T-cell (primary cell): Measurements from ENCODE around the gene MKNK2. TPM values are rescaled to one million over a fixed set of nuclear protein-coding genes. Genes with fewer than 3 reads are reported as not detected.
A peak's percentile ranks its signal among the peaks of the same experiment; 100 is the strongest.

ENCODE experiments used
- ATAC-seq, 4 experiments: fragments of 200-7000 bp in 3 of 4; fragments of 150-1000 bp in 1 of 4; cut with Tn5 transposase; replicated peaks in 1 of 4; 1 replicate in 3 of 4; 2 replicates in 1 of 4; pipeline ENCODE4 v1.10.0; 2021; ENCODE audit warnings: moderate library complexity in 3 of 4, mild to moderate bottlenecking in 2 of 4, moderate number of reproducible peaks in 1 of 4
- CTCF ChIA-PET, 2 donors: fragments of 300-600 bp; sonication (Branson Sonifier 250); formaldehyde crosslinking; loops; one replicate each; lab custom pipeline; 2022; ENCODE audit warnings: antibody characterized with exemption in 2 of 2; lab: Charles Lee
- POLR2A ChIA-PET, 2 donors: fragments of 300-600 bp; sonication (Branson Sonifier 250); formaldehyde crosslinking; loops; one replicate each; lab custom pipeline; 2022; ENCODE audit warnings: antibody characterized with exemption in 2 of 2; lab: Charles Lee
- DNase-seq, 35 experiments: peaks; one replicate each; pipeline versions ENCODE4 v3.0.0 to v3.0.0-alpha.2; 2013 to 2023
- H3K27ac ChIP-seq: one replicate; pipeline ENCODE4 v1.5.1; 2013; ENCODE audit warnings: low read length
- H3K27me3 ChIP-seq, 2 experiments: replicated peaks in 1 of 2; 1 replicate in 1 of 2; 2 replicates in 1 of 2; pipeline versions ENCODE4 v1.6.1 to v1.7.0; 2013; ENCODE audit warnings: low read length in 1 of 2, mixed read lengths in 1 of 2; ENCODE audit not compliant: control insufficient read depth in 2 of 2, insufficient read depth in 2 of 2; ENCODE audit errors: extremely low read depth in 1 of 2
- H3K36me3 ChIP-seq, 2 donors: 1 replicate in 1 of 2; 2 replicates in 1 of 2; pipeline versions ENCODE4 v1.6.1 to v1.7.0; 2013; ENCODE audit warnings: low read length in 1 of 2; ENCODE audit not compliant: control insufficient read depth in 2 of 2, insufficient read depth in 1 of 2; ENCODE audit errors: extremely low read depth in 1 of 2
- H3K4me1 ChIP-seq, 2 experiments: 1 replicate in 1 of 2; 2 replicates in 1 of 2; pipeline versions ENCODE4 v1.6.1 to v1.7.0; 2013; ENCODE audit warnings: low read length in 2 of 2, mixed read lengths in 1 of 2; ENCODE audit not compliant: insufficient read depth in 2 of 2, control insufficient read depth in 1 of 2; ENCODE audit errors: extremely low read depth in 1 of 2
- H3K4me3 ChIP-seq, 2 donors: 1 replicate in 1 of 2; 2 replicates in 1 of 2; pipeline versions ENCODE4 v1.5.1 to v1.7.0; 2013; ENCODE audit warnings: mild to moderate bottlenecking in 2 of 2, low read length in 1 of 2, moderate library complexity in 1 of 2; ENCODE audit not compliant: control insufficient read depth in 1 of 2; ENCODE audit errors: extremely low read depth in 1 of 2
- H3K9me3 ChIP-seq: 2 replicates; pipeline ENCODE4 v1.7.0; 2013
- H3K27ac Mint-ChIP-seq, 2 donors: one replicate each; pipeline ENCODE4 v1.8.0; 2020 to 2021; ENCODE audit warnings: mild to moderate bottlenecking in 2 of 2, mixed read lengths in 2 of 2
- H3K27me3 Mint-ChIP-seq, 2 donors: one replicate each; pipeline ENCODE4 v1.8.0; 2021 to 2022; ENCODE audit warnings: mixed read lengths in 2 of 2
- H3K36me3 Mint-ChIP-seq: one replicate; pipeline ENCODE4 v1.8.0; 2021; ENCODE audit warnings: mixed read lengths
- H3K4me1 Mint-ChIP-seq, 3 donors: one replicate each; pipeline ENCODE4 v1.8.0; 2020 to 2022; ENCODE audit warnings: mixed read lengths in 3 of 3, mild to moderate bottlenecking in 1 of 3
- H3K4me3 Mint-ChIP-seq, 3 donors: one replicate each; pipeline ENCODE4 v1.8.0; 2020 to 2022; ENCODE audit warnings: mild to moderate bottlenecking in 3 of 3, mixed read lengths in 3 of 3, moderate library complexity in 3 of 3
- H3K9me3 Mint-ChIP-seq, 3 donors: one replicate each; pipeline ENCODE4 v1.8.0; 2020 to 2022; ENCODE audit warnings: mixed read lengths in 3 of 3
- WGBS: methylation state at CpG from one replicate; pipeline ENCODE4 v1.1.5; 2013; ENCODE audit warnings: missing lambda C conversion rate; ENCODE audit not compliant: insufficient coverage; 5-methylcytosine and 5-hydroxymethylcytosine counted together
- total RNA-seq, 35 experiments: library from RNA in 6 of 35; stranded (reverse) in 6 of 35; fragments of 120-200 nt in 1 of 35; gene quantifications; one replicate each; pipeline versions ENCODE4 v1.2.1 to v1.2.4 and lab custom pipeline; 2013 to 2026

MKNK2 gene
- total RNA-seq, 5 donors from 2014 or later (not counting 1 experiment from before 2014, with no cell fraction given): 196 to 242 (median 234) TPM

DNA sequence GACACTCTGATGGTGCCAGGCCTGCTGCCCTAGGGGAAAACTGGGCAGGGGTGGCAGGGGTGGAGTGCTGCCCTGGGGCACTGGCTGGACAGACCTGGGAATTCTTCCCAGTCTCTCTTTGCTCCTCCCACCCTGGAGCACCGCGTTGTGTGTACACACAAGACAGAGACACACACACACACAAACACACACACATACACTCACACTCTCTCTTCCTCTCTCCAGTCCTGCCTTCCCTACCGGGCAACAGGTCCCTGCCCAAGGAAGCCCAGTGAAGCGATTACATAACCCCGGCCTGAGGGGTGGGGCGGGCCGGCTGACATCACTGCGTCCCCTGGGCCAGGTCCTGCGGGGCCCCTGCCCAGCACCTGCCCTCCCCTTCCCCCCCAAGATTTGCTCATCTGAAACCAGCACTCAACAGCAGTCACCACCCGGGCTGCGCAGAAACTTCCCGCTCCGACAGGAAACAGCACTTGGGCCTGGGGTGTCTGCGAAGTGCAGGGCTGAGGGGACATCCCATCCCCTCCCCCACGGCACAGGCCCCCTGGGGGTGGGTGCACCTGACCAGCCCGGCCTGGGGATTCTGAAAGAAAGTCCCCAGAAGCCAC lies 1.2 kb downstream of the MKNK2 start:
- H3K9me3 ChIP-seq: no peaks in the 10 kb centered on the region
- H3K4me3 ChIP-seq: peak overlapping the region; percentile 96 to 99
- no peaks in the 10 kb centered on the region for H3K27me3 ChIP-seq
- Mint-ChIP-seq H3K4me1 (peaks cover 45 to 59% (median 49%) of the 10 kb centered on the region in 3 donors), H3K27me3 (no peaks in the 10 kb centered on the region), H3K4me3 (peak overlapping the region; percentile 78 to 87 (median 81)), H3K36me3 (no peaks in the 10 kb centered on the region), H3K27ac (peak overlapping the region; percentile 86), H3K9me3 (no peaks in the 10 kb centered on the region)
- ChIA-PET POLR2A (interaction anchor here in 1 of 2 donors (0.6 kb wide), 1 partner anchor 12 kb away, joined by 3 read pairs; no protein-coding TSS in a partner anchor), CTCF (no interaction called here)
- peak in 33 of 35 experiments; percentile 38 to 73 (median 57) for DNase-seq
- peak; percentile 14 to 25 (median 25) for ATAC-seq
- WGBS: 0% methylated on average over 9 of the region's 16 CpGs
- H3K4me1 ChIP-seq: peaks cover 44 to 83% of the 10 kb centered on the region in 2 experiments
- peaks cover 12 to 46% of the 10 kb centered on the region in 2 donors for H3K36me3 ChIP-seq
- H3K27ac ChIP-seq: peak overlapping the region; percentile 74

DNA sequence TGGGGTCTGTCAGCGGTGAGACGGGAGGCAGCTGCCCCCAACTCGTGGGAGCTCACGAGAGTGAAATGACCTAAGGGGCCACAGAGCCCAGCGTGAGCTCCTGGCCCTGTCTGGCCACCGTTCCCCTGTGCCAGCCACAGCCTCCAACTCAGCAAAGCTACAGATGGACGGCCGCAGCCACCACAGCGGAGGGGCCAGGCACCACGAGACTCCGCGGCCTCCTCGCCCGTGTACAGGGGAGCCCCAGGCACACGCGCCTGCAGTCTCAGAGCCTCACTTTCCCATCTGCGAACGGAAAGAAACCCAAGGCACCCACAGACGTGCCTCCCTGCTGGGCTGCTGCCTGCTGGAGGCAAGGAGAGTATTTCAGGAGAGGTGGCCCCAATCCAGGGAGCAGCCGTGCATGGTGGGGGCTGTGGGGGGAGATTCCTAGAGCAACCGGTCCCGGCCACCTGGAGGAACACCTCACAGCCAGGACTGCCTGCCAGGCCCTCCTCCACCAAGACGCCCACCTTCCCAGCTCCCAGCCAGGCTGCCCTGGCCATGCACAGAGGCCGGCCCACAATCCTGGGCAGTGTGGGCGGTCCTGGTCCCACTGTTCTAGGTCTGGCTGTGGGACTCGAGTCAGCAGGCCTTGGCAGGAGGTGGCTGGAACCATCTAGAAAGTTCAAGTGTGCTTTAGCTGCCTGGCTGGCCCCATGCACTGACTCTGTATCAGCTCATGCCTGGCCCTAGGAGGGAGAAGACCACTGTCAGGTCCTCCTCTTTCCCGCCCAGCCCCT lies 1.9 kb downstream of the MKNK2 start:
- H3K27me3 ChIP-seq: no peaks in the 10 kb centered on the region
- peaks cover 46 to 62% (median 48%) of the 10 kb centered on the region in 3 donors for H3K4me1 Mint-ChIP-seq
- H3K27me3 Mint-ChIP-seq: no peaks in the 10 kb centered on the region
- no peaks in the 10 kb centered on the region for H3K36me3 Mint-ChIP-seq
- DNase-seq (peak in 1 of 35 experiments; percentile 16), ATAC-seq (no peak)
- H3K9me3 ChIP-seq: no peaks in the 10 kb centered on the region
- peaks cover 14 to 53% of the 10 kb centered on the region in 2 donors for H3K36me3 ChIP-seq
- H3K4me1 ChIP-seq: peaks cover 47 to 87% of the 10 kb centered on the region in 2 experiments
- WGBS: 62% methylated on average over 21 of the region's 27 CpGs
- peak overlapping the region; percentile 78 to 87 (median 81) for H3K4me3 Mint-ChIP-seq
- peak overlapping the region; percentile 74 for H3K27ac ChIP-seq
- CTCF ChIA-PET: interaction anchor here in 1 of 2 donors (0.5 kb wide), 1 partner anchor 36 kb away, joined by 5 read pairs; no protein-coding TSS in a partner anchor
- peak overlapping the region; percentile 86 for H3K27ac Mint-ChIP-seq
- POLR2A ChIA-PET: interaction anchor here in 1 of 2 donors (0.6 kb wide), 1 partner anchor 13 kb away, joined by 3 read pairs; no protein-coding TSS in a partner anchor
- peak overlapping the region; percentile 96 to 99 for H3K4me3 ChIP-seq
- H3K9me3 Mint-ChIP-seq: no peaks in the 10 kb centered on the region

DNA sequence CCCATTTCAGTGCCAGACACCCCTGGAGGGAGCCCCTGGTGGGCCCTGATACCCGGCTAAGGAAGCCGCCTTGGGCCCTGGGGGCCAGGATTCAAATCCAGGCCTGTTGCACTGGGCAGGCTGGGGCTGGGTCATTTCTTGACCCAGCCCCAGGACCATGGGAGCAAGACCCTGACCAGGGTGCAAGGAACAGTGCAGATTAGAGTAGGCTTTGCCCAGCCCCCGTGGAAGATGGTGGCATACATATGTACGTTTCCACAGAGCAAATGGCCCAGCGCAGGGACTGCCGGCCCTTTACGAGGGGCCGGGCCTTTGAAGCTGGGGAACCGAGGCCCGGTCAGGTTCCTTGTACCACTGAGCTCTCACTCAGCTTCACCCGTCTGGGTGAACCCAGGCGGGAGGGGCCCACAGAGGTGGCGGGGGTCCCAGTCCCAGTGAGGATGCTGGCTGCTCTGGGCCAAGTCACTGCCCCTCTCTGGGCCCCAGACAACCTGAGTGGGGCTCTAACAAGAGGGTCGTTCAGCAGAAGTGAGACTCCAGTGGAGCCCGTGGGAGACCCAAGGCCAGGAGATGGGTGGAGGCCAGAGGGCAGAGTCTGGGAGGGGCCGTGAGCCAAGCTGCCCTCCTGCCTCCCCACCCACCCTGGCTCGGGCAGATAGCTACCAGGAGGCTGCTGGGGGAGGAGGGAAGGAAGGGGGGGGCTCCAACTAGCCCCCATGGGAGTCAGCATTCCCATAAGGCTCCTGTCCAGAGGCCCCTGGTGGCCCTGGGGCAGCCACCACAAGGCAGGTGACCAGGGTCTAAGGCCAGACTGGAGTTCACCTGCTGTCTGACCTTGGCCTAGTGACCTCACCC lies 2.7 kb downstream of the MKNK2 start:
- no peaks in the 10 kb centered on the region for H3K9me3 Mint-ChIP-seq
- DNase-seq: peak in 1 of 35 experiments; percentile 5
- peaks cover 14 to 57% of the 10 kb centered on the region in 2 donors for H3K36me3 ChIP-seq
- H3K27me3 ChIP-seq: no peaks in the 10 kb centered on the region
- H3K36me3 Mint-ChIP-seq: peaks cover 3% of the 10 kb centered on the region
- peak overlapping the region; percentile 75 to 81 (median 78) for H3K4me3 Mint-ChIP-seq
- H3K27ac Mint-ChIP-seq: peak overlapping the region; percentile 74 to 86
- ChIA-PET POLR2A (no interaction called here), CTCF (no interaction called here)
- H3K27me3 Mint-ChIP-seq: no peaks in the 10 kb centered on the region
- no peak for ATAC-seq
- no peaks in the 10 kb centered on the region for H3K9me3 ChIP-seq
- peaks cover 47 to 87% of the 10 kb centered on the region in 2 experiments for H3K4me1 ChIP-seq
- peak overlapping the region; percentile 96 to 99 for H3K4me3 ChIP-seq
- H3K4me1 Mint-ChIP-seq: peaks cover 46 to 63% (median 54%) of the 10 kb centered on the region in 3 donors
- 84% methylated on average over 13 of the region's 17 CpGs for WGBS
- peak overlapping the region; percentile 74 for H3K27ac ChIP-seq

DNA sequence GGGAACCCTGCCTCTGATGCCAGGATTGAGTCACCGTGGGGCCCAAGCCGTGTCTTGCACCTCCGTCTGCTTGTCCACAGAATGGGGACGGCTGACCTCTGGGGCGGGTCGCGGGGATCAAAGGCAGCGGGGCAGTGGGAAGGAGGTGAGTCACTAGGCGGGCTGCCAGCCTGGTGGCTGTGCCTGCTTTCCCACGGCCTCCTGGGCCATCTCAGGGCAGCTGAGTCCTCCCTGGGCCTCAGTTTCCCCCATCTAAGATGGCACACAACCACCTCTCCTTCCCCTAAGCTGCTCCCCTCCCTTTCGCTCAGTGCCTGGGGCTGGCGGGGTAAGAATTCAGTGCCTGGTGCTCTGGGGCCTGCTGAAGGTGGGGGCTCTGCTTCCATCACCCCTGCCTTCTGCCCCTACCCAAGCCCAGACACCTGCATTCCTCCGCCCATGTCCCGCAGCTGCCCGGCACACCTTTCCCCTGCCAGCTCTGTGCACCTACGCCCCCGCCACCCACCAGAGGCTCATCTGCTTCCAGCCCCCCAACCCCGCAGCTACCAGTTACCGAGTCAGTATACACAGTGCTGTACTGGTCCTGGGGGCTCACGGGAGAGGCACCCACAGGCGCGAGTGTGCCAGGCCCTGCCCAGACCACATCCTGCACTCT lies 3.5 kb downstream of the MKNK2 start:
- Histone ChIP-seq H3K27me3 (no peaks in the 10 kb centered on the region), H3K27ac (peak overlapping the region; percentile 74), H3K9me3 (no peaks in the 10 kb centered on the region), H3K4me1 (peaks cover 54 to 87% of the 10 kb centered on the region in 2 experiments), H3K4me3 (peak overlapping the region in 1 of 2 donors; percentile 10), H3K36me3 (peaks cover 14 to 64% of the 10 kb centered on the region in 2 donors)
- peaks cover 42 to 66% (median 61%) of the 10 kb centered on the region in 3 donors for H3K4me1 Mint-ChIP-seq
- H3K27ac Mint-ChIP-seq: peak overlapping the region; percentile 74 to 76
- POLR2A ChIA-PET: no interaction called here
- whole genome bisulfite sequencing: 69% methylated on average over 11 of the region's 22 CpGs
- peaks cover 3% of the 10 kb centered on the region for H3K36me3 Mint-ChIP-seq
- DNase-seq: peak in 1 of 35 experiments; percentile 35
- CTCF ChIA-PET: interaction anchor here in 1 of 2 donors (0.6 kb wide), 3 partner anchors 178 to 413 kb away, joined by 3 read pairs; no protein-coding TSS in a partner anchor
- H3K27me3 Mint-ChIP-seq: no peaks in the 10 kb centered on the region
- peak overlapping the region in 2 of 3 donors; percentile 9 to 81 for H3K4me3 Mint-ChIP-seq
- no peak for ATAC-seq
- no peaks in the 10 kb centered on the region for H3K9me3 Mint-ChIP-seq

DNA sequence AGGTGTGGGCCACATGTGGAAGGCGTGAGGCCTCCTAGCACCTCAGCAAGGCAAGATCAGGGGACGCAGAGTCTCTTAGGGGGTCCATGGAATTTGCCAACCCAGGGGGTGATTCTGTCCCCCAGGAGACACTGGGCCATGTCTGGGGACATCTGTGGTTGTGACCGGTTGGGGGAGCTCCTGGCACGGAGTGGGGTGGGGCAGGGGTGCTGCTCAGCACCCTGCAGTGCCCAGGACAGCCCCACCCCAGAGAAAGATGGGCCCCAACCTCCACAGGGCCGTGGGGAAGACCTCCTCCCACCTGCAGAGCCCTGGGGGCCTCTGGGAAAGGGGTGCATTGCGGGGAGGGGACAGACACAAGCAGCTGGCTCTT lies 4.0 kb downstream of the MKNK2 start:
- Histone ChIP-seq H3K27ac (peak overlapping the region; percentile 74), H3K4me1 (peaks cover 52 to 87% of the 10 kb centered on the region in 2 experiments), H3K4me3 (no peak overlapping the region), H3K27me3 (no peaks in the 10 kb centered on the region), H3K36me3 (peaks cover 18 to 68% of the 10 kb centered on the region in 2 donors), H3K9me3 (no peaks in the 10 kb centered on the region)
- Mint-ChIP-seq H3K27me3 (no peaks in the 10 kb centered on the region), H3K36me3 (peaks cover 3% of the 10 kb centered on the region), H3K9me3 (no peaks in the 10 kb centered on the region), H3K4me1 (peaks cover 37 to 66% (median 59%) of the 10 kb centered on the region in 3 donors), H3K4me3 (peak overlapping the region in 1 of 3 donors; percentile 81), H3K27ac (peak overlapping the region in 1 of 2 donors; percentile 76)
- DNase-seq (peak in 1 of 35 experiments; percentile 14), ATAC-seq (no peak)
- WGBS: 74% methylated on average over 6 of the region's 6 CpGs
- ChIA-PET POLR2A (no interaction called here), CTCF (interaction anchor here in 1 of 2 donors (0.6 kb wide), 3 partner anchors 178 to 414 kb away, joined by 3 read pairs; no protein-coding TSS in a partner anchor)
